ENCODE data around the gene PASK. TPM values are rescaled to one million over a fixed set of nuclear protein-coding genes. Genes with fewer than 3 reads are reported as not detected.

Gene PASK
- 5.7 to 9.3 TPM (median 8.0 TPM) in 5 replicates for total RNA-seq (2022; extraction: Qiagen RNA extraction)

GRCh38 chr2:241148891-241149674 is at the start of gene PASK:
Gene PASK, minus strand, starts transcription at chr2:241149472. Its CDS starts 6,440 bp downstream, at chr2:241143032.

GRCh38 chr2:241188361-241189092 is 39.3 kb upstream of the PASK start, which contains the start of gene ANO7:
Gene ANO7, plus strand, starts transcription at chr2:241188677. Its CDS starts 1,387 bp downstream, at chr2:241190064.

GRCh38 chr2:241149925-241150659 is 820 bp upstream of the PASK start, which contains the start of gene PPP1R7:
Gene PPP1R7, plus strand, starts transcription at chr2:241150467. Its CDS starts 29 bp downstream, at chr2:241150496.

GRCh38 chr2:241102239-241102803 is 47.0 kb downstream of the PASK start, which contains the start of gene MTERF4:
Gene MTERF4, minus strand, starts transcription at chr2:241102287. Its CDS starts 14 bp downstream, at chr2:241102273.

Other genes starting within 250 kb of the PASK start
- not detected in 5 replicates for gene CROCC2, start 243.1 kb downstream of the PASK start, total RNA-seq (2022; extraction: Qiagen RNA extraction)
- gene SNED1, start 150.9 kb downstream of the PASK start, total RNA-seq (2022; extraction: Qiagen RNA extraction), result 0.54 to 1.2 TPM (median 0.89 TPM) in 5 replicates
- 20.6 to 29.8 TPM (median 25.1 TPM) in 5 replicates for gene MTERF4, start 47.2 kb downstream of the PASK start, total RNA-seq (2022; extraction: Qiagen RNA extraction)
- 56.5 to 73.1 TPM (median 57.9 TPM) in 5 replicates for gene PPP1R7, start 995 bp upstream of the PASK start, total RNA-seq (2022; extraction: Qiagen RNA extraction)
- gene ANO7, start 39.2 kb upstream of the PASK start, total RNA-seq (2022; extraction: Qiagen RNA extraction), result 1.5 to 2.1 TPM (median 1.8 TPM) in 5 replicates
- gene HDLBP, start 166.2 kb upstream of the PASK start, total RNA-seq (2022; extraction: Qiagen RNA extraction), result 262 to 285 TPM (median 274 TPM) in 5 replicates
- gene SEPTIN2, start 166.5 kb upstream of the PASK start, total RNA-seq (2022; extraction: Qiagen RNA extraction), result 223 to 270 TPM (median 256 TPM) in 5 replicates
- gene FARP2, start 206.8 kb upstream of the PASK start, total RNA-seq (2022; extraction: Qiagen RNA extraction), result 21.8 to 33.8 TPM (median 28.4 TPM) in 5 replicates

Measured in A549 treated with Mapracorat at 1 μM for 4 hours (cell line).